Measurements from ENCODE around the gene SYT6.

DNA sequence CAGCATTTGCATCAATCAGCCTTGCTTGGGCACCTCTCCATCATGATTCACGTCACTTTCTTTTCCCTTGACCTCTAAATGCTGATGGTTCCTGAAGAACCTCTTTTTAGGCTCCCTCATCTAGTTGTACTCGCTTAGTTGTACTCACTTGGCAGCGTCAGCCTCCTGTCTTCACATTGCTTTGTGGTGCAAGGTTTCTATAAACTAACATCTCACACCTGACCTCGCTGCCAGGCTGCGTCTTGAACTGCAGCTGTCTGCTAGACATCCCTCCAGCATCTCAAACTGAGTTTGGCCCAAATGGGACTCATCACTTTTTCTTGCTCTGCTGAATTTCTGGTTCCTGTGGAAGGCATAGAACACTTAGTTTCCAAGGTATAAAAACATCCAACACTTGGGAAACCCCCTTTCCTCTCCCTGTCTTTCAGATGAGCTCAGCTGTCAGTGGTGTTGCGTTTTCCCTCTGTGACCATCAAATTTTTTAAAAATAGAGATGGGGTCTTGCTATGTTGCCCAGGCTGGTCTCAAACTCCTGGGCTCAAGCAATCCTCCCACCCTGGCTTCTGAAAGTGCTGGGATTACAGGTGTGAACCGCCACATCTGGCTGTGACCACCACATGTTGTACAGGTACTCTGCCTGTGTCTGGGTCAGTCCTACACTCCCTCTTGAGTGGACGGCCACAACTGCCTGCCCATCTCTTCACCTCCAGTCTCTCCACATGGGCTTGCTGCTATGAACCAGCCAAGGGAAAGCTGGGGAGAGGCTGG is 66.9 kb downstream of the SYT6 start:
- TF ChIP-seq, protein P1, sequence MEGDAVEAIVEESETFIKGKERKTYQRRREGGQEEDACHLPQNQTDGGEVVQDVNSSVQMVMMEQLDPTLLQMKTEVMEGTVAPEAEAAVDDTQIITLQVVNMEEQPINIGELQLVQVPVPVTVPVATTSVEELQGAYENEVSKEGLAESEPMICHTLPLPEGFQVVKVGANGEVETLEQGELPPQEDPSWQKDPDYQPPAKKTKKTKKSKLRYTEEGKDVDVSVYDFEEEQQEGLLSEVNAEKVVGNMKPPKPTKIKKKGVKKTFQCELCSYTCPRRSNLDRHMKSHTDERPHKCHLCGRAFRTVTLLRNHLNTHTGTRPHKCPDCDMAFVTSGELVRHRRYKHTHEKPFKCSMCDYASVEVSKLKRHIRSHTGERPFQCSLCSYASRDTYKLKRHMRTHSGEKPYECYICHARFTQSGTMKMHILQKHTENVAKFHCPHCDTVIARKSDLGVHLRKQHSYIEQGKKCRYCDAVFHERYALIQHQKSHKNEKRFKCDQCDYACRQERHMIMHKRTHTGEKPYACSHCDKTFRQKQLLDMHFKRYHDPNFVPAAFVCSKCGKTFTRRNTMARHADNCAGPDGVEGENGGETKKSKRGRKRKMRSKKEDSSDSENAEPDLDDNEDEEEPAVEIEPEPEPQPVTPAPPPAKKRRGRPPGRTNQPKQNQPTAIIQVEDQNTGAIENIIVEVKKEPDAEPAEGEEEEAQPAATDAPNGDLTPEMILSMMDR (IDR thresholded peaks at IDR 0.05) = no peak
- TF ChIP-seq POLR2A (IDR thresholded peaks at IDR 0.05) = no peak

Measured in gastroesophageal sphincter (tissue), 3 donors.